GM12878 (cell line): ENCODE data around the gene PPP2R5A. TPM values are rescaled to one million over a fixed set of nuclear protein-coding genes. Genes with fewer than 3 reads are reported as not detected.

Experiments used
- CREB1 ChIP-seq: IDR thresholded peaks from 2 replicates; pipeline ENCODE4 v1.6.1; 2012; ENCODE audit warnings: low read depth, mild to moderate bottlenecking, inconsistent platforms
- JUND ChIP-seq: IDR thresholded peaks from 2 replicates; pipeline ENCODE4 v1.6.1; 2012; ENCODE audit warnings: low read depth, mild to moderate bottlenecking, low read length, improper control_type of control experiment, moderate library complexity
- KAT2A ChIP-seq: conservative IDR thresholded peaks from 2 replicates; pipeline ENCODE4 v1.6.1; 2011; ENCODE audit warnings: low read depth, low read length; ENCODE audit not compliant: control insufficient read depth
- ZNF207 ChIP-seq: fragments of 450-650 bp; IDR thresholded peaks from 2 replicates; pipeline ENCODE4 v1.6.1; 2014; ENCODE audit warnings: antibody characterized with exemption, mild to moderate bottlenecking, borderline replicate concordance
- ZNF217 ChIP-seq: fragments of 450-650 bp; IDR thresholded peaks from 2 replicates; pipeline ENCODE4 v1.6.1; 2017; ENCODE audit warnings: antibody characterized with exemption, mild to moderate bottlenecking
- polyA plus RNA-seq, 11 experiments: library from polyadenylated mRNA; depleted of rRNA in 4 of 11; unstranded in 6 of 11; stranded (reverse) in 5 of 11; fragments of >200 nt; fragmentation: Nextera tagmentation in 4 of 11; fragmentation: Illumina TruSeq in 1 of 11; extraction: Ambion mirVana in 4 of 11; extraction: Trizol in 1 of 11; gene quantifications; 1 replicate in 1 of 11; 2 replicates in 10 of 11; pipeline versions ENCODE4 v1.2.1 to v1.2.3, GENCODE V29; 2011 to 2016; ENCODE audit warnings: inconsistent platforms in 2 of 11, missing spikeins in 2 of 11, low read depth in 1 of 11
- total RNA-seq, 4 experiments: library from RNA; depleted of rRNA in 3 of 4; stranded (reverse); fragments of >200 nt in 3 of 4; fragmentation: Illumina TruSeq in 1 of 4; extraction: Trizol in 1 of 4; gene quantifications; 2 replicates each; pipeline versions ENCODE4 v1.2.1 to v1.2.3, GENCODE V29; 2013 to 2021
- TF ChIP-seq, protein P1 (sequence below), 3 experiments: IDR thresholded peaks in 2 of 3; conservative IDR thresholded peaks in 1 of 3; 2 replicates each; pipeline ENCODE4 v1.5.1; 2011; ENCODE audit warnings: low read depth in 3 of 3, low read length in 3 of 3, mild to moderate bottlenecking in 3 of 3, control low read depth in 2 of 3, moderate library complexity in 2 of 3, inconsistent platforms in 1 of 3, mixed read lengths in 1 of 3; ENCODE audit not compliant: control insufficient read depth in 2 of 3, insufficient read depth in 1 of 3; ENCODE audit errors: extremely low read depth in 1 of 3
- TF ChIP-seq, protein P2 (sequence below): fragments of 450-650 bp; IDR thresholded peaks from 2 replicates; pipeline ENCODE4 v1.6.1; 2016; ENCODE audit warnings: mild to moderate bottlenecking, moderate library complexity, borderline replicate concordance
- TF ChIP-seq, protein P3 (sequence below): fragments of 450-650 bp; IDR thresholded peaks from 2 replicates; pipeline ENCODE4 v1.6.1; 2016; ENCODE audit warnings: mild to moderate bottlenecking
- TF ChIP-seq, protein P4 (sequence below): fragments of 450-650 bp; IDR thresholded peaks from 2 replicates; pipeline ENCODE4 v1.6.1; 2018; ENCODE audit warnings: borderline replicate concordance, mild to moderate bottlenecking; ENCODE audit not compliant: partially characterized antibody

PPP2R5A gene
- total and polyA plus RNA-seq, 10 of the 15 experiments (the other 5 are each of a cell fraction or from before 2014, with no cell fraction given), result 15.4 to 40.6 (median 32.5) TPM

DNA sequence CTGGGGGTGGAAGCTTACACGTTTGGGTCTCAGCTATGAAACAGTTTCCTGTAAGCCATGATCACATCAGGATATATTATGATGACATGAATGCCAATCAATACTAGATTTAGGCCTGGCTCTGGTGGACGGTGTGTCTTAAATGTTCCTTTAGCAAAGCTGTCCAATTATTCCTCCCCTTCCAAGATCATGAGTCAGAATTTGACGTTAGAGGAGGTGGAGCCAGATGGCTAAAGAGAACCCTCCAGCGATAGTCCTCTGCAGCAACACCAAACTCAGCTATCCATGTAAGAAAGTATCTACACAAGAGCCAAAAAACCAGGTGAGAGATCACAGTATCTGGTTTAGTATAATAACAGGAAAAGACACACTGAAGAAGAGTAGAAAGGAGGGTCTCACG lies 81.7 kb downstream of the PPP2R5A start (continued):
- TF ChIP-seq, protein P1, sequence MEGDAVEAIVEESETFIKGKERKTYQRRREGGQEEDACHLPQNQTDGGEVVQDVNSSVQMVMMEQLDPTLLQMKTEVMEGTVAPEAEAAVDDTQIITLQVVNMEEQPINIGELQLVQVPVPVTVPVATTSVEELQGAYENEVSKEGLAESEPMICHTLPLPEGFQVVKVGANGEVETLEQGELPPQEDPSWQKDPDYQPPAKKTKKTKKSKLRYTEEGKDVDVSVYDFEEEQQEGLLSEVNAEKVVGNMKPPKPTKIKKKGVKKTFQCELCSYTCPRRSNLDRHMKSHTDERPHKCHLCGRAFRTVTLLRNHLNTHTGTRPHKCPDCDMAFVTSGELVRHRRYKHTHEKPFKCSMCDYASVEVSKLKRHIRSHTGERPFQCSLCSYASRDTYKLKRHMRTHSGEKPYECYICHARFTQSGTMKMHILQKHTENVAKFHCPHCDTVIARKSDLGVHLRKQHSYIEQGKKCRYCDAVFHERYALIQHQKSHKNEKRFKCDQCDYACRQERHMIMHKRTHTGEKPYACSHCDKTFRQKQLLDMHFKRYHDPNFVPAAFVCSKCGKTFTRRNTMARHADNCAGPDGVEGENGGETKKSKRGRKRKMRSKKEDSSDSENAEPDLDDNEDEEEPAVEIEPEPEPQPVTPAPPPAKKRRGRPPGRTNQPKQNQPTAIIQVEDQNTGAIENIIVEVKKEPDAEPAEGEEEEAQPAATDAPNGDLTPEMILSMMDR (IDR thresholded peaks at IDR 0.05 in 2 of 3, conservative IDR thresholded peaks at IDR 0.05 in 1 of 3; ENCODE audit: control insufficient read depth in 2 of 3, extremely low read depth in 1 of 3, insufficient read depth in 1 of 3, low read depth in 3 of 3, low read length in 3 of 3), result no peak
- TF ChIP-seq, protein P2, sequence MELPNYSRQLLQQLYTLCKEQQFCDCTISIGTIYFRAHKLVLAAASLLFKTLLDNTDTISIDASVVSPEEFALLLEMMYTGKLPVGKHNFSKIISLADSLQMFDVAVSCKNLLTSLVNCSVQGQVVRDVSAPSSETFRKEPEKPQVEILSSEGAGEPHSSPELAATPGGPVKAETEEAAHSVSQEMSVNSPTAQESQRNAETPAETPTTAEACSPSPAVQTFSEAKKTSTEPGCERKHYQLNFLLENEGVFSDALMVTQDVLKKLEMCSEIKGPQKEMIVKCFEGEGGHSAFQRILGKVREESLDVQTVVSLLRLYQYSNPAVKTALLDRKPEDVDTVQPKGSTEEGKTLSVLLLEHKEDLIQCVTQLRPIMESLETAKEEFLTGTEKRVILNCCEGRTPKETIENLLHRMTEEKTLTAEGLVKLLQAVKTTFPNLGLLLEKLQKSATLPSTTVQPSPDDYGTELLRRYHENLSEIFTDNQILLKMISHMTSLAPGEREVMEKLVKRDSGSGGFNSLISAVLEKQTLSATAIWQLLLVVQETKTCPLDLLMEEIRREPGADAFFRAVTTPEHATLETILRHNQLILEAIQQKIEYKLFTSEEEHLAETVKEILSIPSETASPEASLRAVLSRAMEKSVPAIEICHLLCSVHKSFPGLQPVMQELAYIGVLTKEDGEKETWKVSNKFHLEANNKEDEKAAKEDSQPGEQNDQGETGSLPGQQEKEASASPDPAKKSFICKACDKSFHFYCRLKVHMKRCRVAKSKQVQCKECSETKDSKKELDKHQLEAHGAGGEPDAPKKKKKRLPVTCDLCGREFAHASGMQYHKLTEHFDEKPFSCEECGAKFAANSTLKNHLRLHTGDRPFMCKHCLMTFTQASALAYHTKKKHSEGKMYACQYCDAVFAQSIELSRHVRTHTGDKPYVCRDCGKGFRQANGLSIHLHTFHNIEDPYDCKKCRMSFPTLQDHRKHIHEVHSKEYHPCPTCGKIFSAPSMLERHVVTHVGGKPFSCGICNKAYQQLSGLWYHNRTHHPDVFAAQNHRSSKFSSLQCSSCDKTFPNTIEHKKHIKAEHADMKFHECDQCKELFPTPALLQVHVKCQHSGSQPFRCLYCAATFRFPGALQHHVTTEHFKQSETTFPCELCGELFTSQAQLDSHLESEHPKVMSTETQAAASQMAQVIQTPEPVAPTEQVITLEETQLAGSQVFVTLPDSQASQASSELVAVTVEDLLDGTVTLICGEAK, result no peak
- TF ChIP-seq CREB1 (no peak), ZNF207 (no peak), ZNF217 (no peak), KAT2A (no peak), JUND (no peak)
- TF ChIP-seq, protein P3, sequence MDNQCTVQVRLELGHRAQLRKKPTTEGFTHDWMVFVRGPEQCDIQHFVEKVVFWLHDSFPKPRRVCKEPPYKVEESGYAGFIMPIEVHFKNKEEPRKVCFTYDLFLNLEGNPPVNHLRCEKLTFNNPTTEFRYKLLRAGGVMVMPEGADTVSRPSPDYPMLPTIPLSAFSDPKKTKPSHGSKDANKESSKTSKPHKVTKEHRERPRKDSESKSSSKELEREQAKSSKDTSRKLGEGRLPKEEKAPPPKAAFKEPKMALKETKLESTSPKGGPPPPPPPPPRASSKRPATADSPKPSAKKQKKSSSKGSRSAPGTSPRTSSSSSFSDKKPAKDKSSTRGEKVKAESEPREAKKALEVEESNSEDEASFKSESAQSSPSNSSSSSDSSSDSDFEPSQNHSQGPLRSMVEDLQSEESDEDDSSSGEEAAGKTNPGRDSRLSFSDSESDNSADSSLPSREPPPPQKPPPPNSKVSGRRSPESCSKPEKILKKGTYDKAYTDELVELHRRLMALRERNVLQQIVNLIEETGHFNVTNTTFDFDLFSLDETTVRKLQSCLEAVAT, result no peak
- TF ChIP-seq, protein P4, sequence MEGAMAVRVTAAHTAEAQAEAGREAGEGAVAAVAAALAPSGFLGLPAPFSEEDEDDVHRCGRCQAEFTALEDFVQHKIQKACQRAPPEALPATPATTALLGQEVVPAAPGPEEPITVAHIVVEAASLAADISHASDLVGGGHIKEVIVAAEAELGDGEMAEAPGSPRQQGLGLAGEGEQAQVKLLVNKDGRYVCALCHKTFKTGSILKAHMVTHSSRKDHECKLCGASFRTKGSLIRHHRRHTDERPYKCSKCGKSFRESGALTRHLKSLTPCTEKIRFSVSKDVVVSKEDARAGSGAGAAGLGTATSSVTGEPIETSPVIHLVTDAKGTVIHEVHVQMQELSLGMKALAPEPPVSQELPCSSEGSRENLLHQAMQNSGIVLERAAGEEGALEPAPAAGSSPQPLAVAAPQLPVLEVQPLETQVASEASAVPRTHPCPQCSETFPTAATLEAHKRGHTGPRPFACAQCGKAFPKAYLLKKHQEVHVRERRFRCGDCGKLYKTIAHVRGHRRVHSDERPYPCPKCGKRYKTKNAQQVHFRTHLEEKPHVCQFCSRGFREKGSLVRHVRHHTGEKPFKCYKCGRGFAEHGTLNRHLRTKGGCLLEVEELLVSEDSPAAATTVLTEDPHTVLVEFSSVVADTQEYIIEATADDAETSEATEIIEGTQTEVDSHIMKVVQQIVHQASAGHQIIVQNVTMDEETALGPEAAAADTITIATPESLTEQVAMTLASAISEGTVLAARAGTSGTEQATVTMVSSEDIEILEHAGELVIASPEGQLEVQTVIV, result no peak
